GM12878 (cell line): ENCODE measurements around the gene PLA2G15. TPM values are rescaled to one million over a fixed set of nuclear protein-coding genes. Genes with fewer than 3 reads are reported as not detected.

Source experiments
- ATAC-seq: fragments of 200-7000 bp; cut with Tn5 transposase; 3 replicates; pipeline ENCODE4 v1.9.1; 2020; ENCODE audit warnings: mild to moderate bottlenecking, moderate library complexity
- Bru-seq: library from RNA; stranded (reverse); fragments of 400-500 nt; gene quantifications from one replicate; lab custom pipeline; 2021; lab: Mats Ljungman, UMichigan
- BruChase-seq, 2 experiments: library from RNA; stranded (reverse); fragments of 400-500 nt; gene quantifications; one replicate each; lab custom pipeline; 2021; lab: Mats Ljungman, UMichigan
- BruUV-seq: library from RNA; stranded (reverse); fragments of 400-500 nt; replicated peaks from 2 replicates; lab custom pipeline; 2021; lab: Mats Ljungman, UMichigan
- CTCF ChIA-PET: fragments of 300-600 bp; sonication (Branson Sonifier 250); formaldehyde crosslinking; extraction: SDS; loops from one replicate; lab custom pipeline; 2021; ENCODE audit warnings: inconsistent platforms; lab: Yijun Ruan, JAX
- POLR2A ChIA-PET: fragments of 350-600 bp; formaldehyde crosslinking; extraction: SDS; loops from one replicate; lab custom pipeline; 2021; ENCODE audit warnings: inconsistent platforms; lab: Charles Lee
- RAD21 ChIA-PET: fragments of 300-600 bp; sonication (Branson Sonifier 250); formaldehyde crosslinking; loops from one replicate; lab custom pipeline; 2023; ENCODE audit warnings: antibody characterized with exemption; ENCODE audit not compliant: unreplicated experiment; lab: Charles Lee
- SMC1A ChIA-PET: fragments of 300-600 bp; sonication (Branson Sonifier 250); formaldehyde crosslinking; loops from one replicate; lab custom pipeline; 2023; ENCODE audit not compliant: unreplicated experiment, uncharacterized antibody; lab: Charles Lee
- DNase-seq: peaks from one replicate; pipeline ENCODE4 v3.0.0-alpha.2; 2011; ENCODE audit warnings: low read depth, low spot score
- FAIRE-seq: peaks from 3 replicates; lab custom pipeline; 2011; peaks lifted over from hg19 to GRCh38; lab: Jason Lieb, UNC
- H2AFZ ChIP-seq: 2 replicates; pipeline ENCODE4 v1.6.0; 2011; ENCODE audit warnings: low read depth, low read length, control low read depth; ENCODE audit not compliant: control insufficient read depth
- H3K27ac ChIP-seq: 2 replicates; pipeline ENCODE4 v1.5.1; 2011; ENCODE audit warnings: control low read depth; ENCODE audit not compliant: control insufficient read depth, insufficient read depth
- H3K27me3 ChIP-seq, 2 experiments: replicated peaks in 1 of 2; 2 replicates each; pipeline versions ENCODE4 v1.6.0 to v1.6.1; 2011; ENCODE audit warnings: low read length in 1 of 2; ENCODE audit not compliant: control insufficient read depth in 2 of 2, insufficient read depth in 2 of 2
- H3K36me3 ChIP-seq, 2 experiments: 2 replicates each; pipeline ENCODE4 v1.5.1; 2011; ENCODE audit warnings: low read length in 1 of 2; ENCODE audit not compliant: control insufficient read depth in 2 of 2, insufficient read depth in 2 of 2
- H3K4me1 ChIP-seq: 2 replicates; pipeline ENCODE4 v1.6.1; 2011; ENCODE audit warnings: mild to moderate bottlenecking, low read length, moderate library complexity, mixed read lengths; ENCODE audit not compliant: control insufficient read depth, insufficient read depth
- H3K4me2 ChIP-seq: 2 replicates; pipeline ENCODE4 v1.6.0; 2011; ENCODE audit warnings: control low read depth; ENCODE audit not compliant: control insufficient read depth, insufficient read depth
- H3K4me3 ChIP-seq: fragments of 200-600 bp; sonication (generic); 2 replicates; pipeline ENCODE4 v1.5.1; 2016
- H3K79me2 ChIP-seq: 2 replicates; pipeline ENCODE4 v1.6.0; 2011; ENCODE audit warnings: low read length; ENCODE audit not compliant: control insufficient read depth, insufficient read depth
- H3K9ac ChIP-seq: 2 replicates; pipeline ENCODE4 v1.8.0; 2011; ENCODE audit warnings: low read length, control low read depth, mixed read lengths; ENCODE audit not compliant: control insufficient read depth, insufficient read depth
- H3K9me3 ChIP-seq: replicated peaks from 3 replicates; pipeline ENCODE4 v1.5.1; 2011; ENCODE audit warnings: mild to moderate bottlenecking, low read length; ENCODE audit not compliant: control insufficient read depth, insufficient read depth
- H4K20me1 ChIP-seq: 2 replicates; pipeline ENCODE4 v1.6.0; 2011; ENCODE audit not compliant: control insufficient read depth, insufficient read depth
- CBFB ChIP-seq: IDR thresholded peaks from 2 replicates; pipeline ENCODE4 v1.6.1; 2016; ENCODE audit warnings: antibody characterized with exemption, low read depth
- IRF5 ChIP-seq: fragments of 450-650 bp; IDR thresholded peaks from 2 replicates; pipeline ENCODE4 v1.6.1; 2017; ENCODE audit warnings: borderline replicate concordance
- MTA2 ChIP-seq: fragments of 450-650 bp; IDR thresholded peaks from 2 replicates; pipeline ENCODE4 v1.6.1; 2016; ENCODE audit warnings: low read depth, mild to moderate bottlenecking, moderate library complexity
- RAD51 ChIP-seq: fragments of 450-650 bp; IDR thresholded peaks from 2 replicates; pipeline ENCODE4 v1.6.1; 2016; ENCODE audit warnings: moderate library complexity, mild to moderate bottlenecking, inconsistent platforms
- RBBP5 ChIP-seq: fragments of 200-600 bp; sonication (generic); conservative IDR thresholded peaks from 2 replicates; pipeline ENCODE4 v1.6.1; 2016
- SMAD5 ChIP-seq: IDR thresholded peaks from 2 replicates; pipeline ENCODE4 v1.6.1; 2016; ENCODE audit warnings: antibody characterized with exemption, low read depth
- STAT3 ChIP-seq: IDR thresholded peaks from 2 replicates; pipeline ENCODE4 v1.6.1; 2011; ENCODE audit warnings: low read depth, low read length, improper control_type of control experiment
- ZNF207 ChIP-seq: fragments of 450-650 bp; IDR thresholded peaks from 2 replicates; pipeline ENCODE4 v1.6.1; 2014; ENCODE audit warnings: antibody characterized with exemption, mild to moderate bottlenecking, borderline replicate concordance
- ZNF384 ChIP-seq: IDR thresholded peaks from 2 replicates; pipeline ENCODE4 v1.6.1; 2012; ENCODE audit warnings: low read depth, mild to moderate bottlenecking, low read length, improper control_type of control experiment, borderline replicate concordance
- ZZZ3 ChIP-seq: IDR thresholded peaks from 2 replicates; pipeline ENCODE4 v1.6.1; 2011; ENCODE audit warnings: low read depth; ENCODE audit not compliant: control insufficient read depth, insufficient read length
- WGBS: methylation state at CpG from one replicate; pipeline ENCODE4 v1.1.6; 2016; ENCODE audit warnings: low lambda C conversion rate; ENCODE audit not compliant: insufficient replicate concordance, insufficient coverage; ENCODE audit errors: missing lambda C conversion rate; 5-methylcytosine and 5-hydroxymethylcytosine counted together
- in situ Hi-C: fragments of 300-500 bp; cut with MboI; formaldehyde crosslinking; loops from 9 replicates; pipeline ENCODE4 v1.14.3; 2018; ENCODE audit warnings: mixed read lengths
- intact Hi-C: fragments of 100-400 bp; cut with micrococcal nuclease; formaldehyde crosslinking; loops from one replicate; pipeline ENCODE4 v1.14.2; 2022; ENCODE audit not compliant: unreplicated experiment
- long read RNA-seq, 2 experiments: library from polyadenylated mRNA; unstranded; transcript quantifications; one replicate each; pipeline ENCODE4 v2.0.0, GENCODE V29; 2019 to 2020
- polyA minus RNA-seq, 3 experiments: library from RNA; depleted of rRNA, polyadenylated mRNA; stranded (reverse); fragments of >200 nt; gene quantifications; 2 replicates each; pipeline ENCODE4 v1.2.3, GENCODE V29; 2011
- polyA plus RNA-seq, 11 experiments: library from polyadenylated mRNA; depleted of rRNA in 4 of 11; unstranded in 6 of 11; stranded (reverse) in 5 of 11; fragments of >200 nt; fragmentation: Nextera tagmentation in 4 of 11; fragmentation: Illumina TruSeq in 1 of 11; extraction: Ambion mirVana in 4 of 11; extraction: Trizol in 1 of 11; gene quantifications; 1 replicate in 1 of 11; 2 replicates in 10 of 11; pipeline versions ENCODE4 v1.2.1 to v1.2.3, GENCODE V29; 2011 to 2016; ENCODE audit warnings: inconsistent platforms in 2 of 11, missing spikeins in 2 of 11, low read depth in 1 of 11
- total RNA-seq, 4 experiments: library from RNA; depleted of rRNA in 3 of 4; stranded (reverse); fragments of >200 nt in 3 of 4; fragmentation: Illumina TruSeq in 1 of 4; extraction: Trizol in 1 of 4; gene quantifications; 2 replicates each; pipeline versions ENCODE4 v1.2.1 to v1.2.3, GENCODE V29; 2013 to 2021
- TF ChIP-seq, protein P1 (sequence below): IDR thresholded peaks from 2 replicates; pipeline ENCODE4 v1.6.1; 2012; ENCODE audit warnings: improper control_type of control experiment, low read depth, low read length; ENCODE audit not compliant: insufficient replicate concordance

Gene PLA2G15
- 16.6 and 18.3 TPM in 2 replicates for total RNA-seq (2013; cell fraction: nucleolus; rRNA removed)
- 8.2 and 8.4 TPM in 2 replicates for total RNA-seq (2014; rRNA removed)
- 3.4 and 3.8 TPM in 2 replicates for total RNA-seq (2014; rRNA removed; fragmentation: Illumina TruSeq; extraction: Trizol)
- 7.6 and 7.8 TPM in 2 replicates for total RNA-seq (2021)
- polyA plus RNA-seq (2011; ENCODE audit: low read depth) = 3.6 TPM
- 3.1 and 6.3 TPM in 2 replicates for polyA plus RNA-seq (2011; rRNA removed)
- 8.2 and 8.9 TPM in 2 replicates for polyA plus RNA-seq (2011; cell fraction: cytosol; rRNA removed)
- 11.1 and 11.3 TPM in 2 replicates for polyA plus RNA-seq (2011; cell fraction: nucleus; rRNA removed)
- polyA plus RNA-seq (2012) = 5.8 and 8.0 TPM in 2 replicates
- polyA plus RNA-seq (2014; fragmentation: Illumina TruSeq; extraction: Trizol) = 1.5 and 3.0 TPM in 2 replicates
- 1 to 10 TPM in 1 of 2 experiments, under 1 TPM in 1; 0.31 to 1.1 TPM for polyA plus RNA-seq (2014; fragmentation: Nextera tagmentation; extraction: Ambion mirVana)
- 7.8 and 8.5 TPM in 2 replicates for polyA plus RNA-seq (2014; rRNA removed)
- polyA plus RNA-seq (2016; fragmentation: Nextera tagmentation; extraction: Ambion mirVana) = 1 to 10 TPM; 7.3 to 9.4 TPM
- 8.5 and 8.7 TPM in 2 replicates for polyA minus RNA-seq (2011; rRNA and poly(A)+ RNA removed)
- polyA minus RNA-seq (2011; cell fraction: cytosol; rRNA and poly(A)+ RNA removed) = 4.8 and 5.7 TPM in 2 replicates
- polyA minus RNA-seq (2011; cell fraction: nucleus; rRNA and poly(A)+ RNA removed) = 4.1 and 7.2 TPM in 2 replicates
- Bru-seq, nascent RNA = percentile 55 among the genes with signal in this experiment
- BruChase-seq, experiment 1, labeled RNA remaining after a 6-hour chase = percentile 49 among the genes with signal in this experiment
- BruChase-seq, experiment 2, labeled RNA remaining after a 2-hour chase = percentile 56 among the genes with signal in this experiment
- long read RNA-seq, experiment 1, partial matches to known transcripts = 1 of 5 reads
- long read RNA-seq, experiment 1, other reads (novel, unspliced or antisense) = 1 of 5 reads
- long read RNA-seq, experiment 2, partial matches to known transcripts = 0 of 5 reads
- long read RNA-seq, experiment 2, other reads (novel, unspliced or antisense) = 1 of 5 reads

DNA sequence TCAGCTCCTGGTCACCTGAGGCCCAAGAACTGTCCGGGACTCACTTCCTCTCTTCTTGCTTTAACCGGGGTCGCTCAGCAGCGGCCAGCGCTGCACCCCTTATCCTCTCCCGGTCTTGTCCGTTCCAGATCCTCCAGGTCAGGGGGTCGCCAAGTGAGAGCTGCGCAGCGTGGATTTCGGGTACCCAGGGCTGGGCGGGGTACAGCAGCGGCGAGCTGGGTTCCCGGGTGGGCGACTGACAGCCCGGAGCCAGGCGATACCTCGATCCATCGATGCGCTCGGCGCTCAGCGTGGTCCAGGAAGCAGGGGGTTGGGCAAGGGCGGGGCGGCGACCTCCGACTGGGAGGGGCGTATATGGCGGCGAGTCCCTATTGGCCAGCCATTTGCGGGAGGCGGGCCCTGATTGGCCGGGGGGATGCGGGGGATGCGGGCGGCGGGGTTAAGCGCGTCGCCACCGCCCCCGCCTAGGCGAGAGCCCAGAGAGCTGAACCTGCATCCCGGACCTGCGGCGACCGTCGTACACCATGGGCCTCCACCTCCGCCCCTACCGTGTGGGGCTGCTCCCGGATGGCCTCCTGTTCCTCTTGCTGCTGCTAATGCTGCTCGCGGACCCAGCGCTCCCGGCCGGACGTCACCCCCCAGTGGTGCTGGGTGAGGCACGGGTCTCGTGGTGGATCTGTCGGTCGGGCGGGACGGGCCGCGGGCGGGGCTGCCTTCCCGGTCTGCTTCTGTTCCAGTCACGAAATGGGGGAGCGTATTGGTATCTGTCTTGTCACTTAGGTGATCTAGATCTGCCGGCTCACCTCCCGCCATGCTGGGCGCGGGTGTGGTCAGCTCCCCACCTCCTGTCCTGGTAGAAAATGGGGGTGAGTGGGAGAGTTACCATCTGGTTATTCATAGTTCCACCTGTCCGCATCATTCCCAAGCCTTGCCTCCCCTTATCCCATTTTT lies at the start of gene PLA2G15:
TSS of gene PLA2G15 (plus strand) at position 471 of the 951 bp plus-strand sequence. CDS start at position 525, 54 bp downstream.
- Histone ChIP-seq H3K9me3 (no peaks in the 10 kb centered on the region), H3K4me3 (peak within 1 kb of the TSS; percentile 97), H3K9ac (peak within 1 kb of the TSS; percentile 68; the same call in 1 of the 2 replicates), H3K4me2 (peak within 1 kb of the TSS; percentile 90), H2AFZ (peak within 1 kb of the TSS; percentile 95), H3K27ac (peak within 1 kb of the TSS; percentile 5; the same call in 1 of the 2 replicates), H3K36me3 (no peaks in the 10 kb centered on the region), H3K27me3 (no peaks in the 10 kb centered on the region), H3K79me2 (no peaks in the 10 kb centered on the region), H4K20me1 (no peaks in the 10 kb centered on the region), H3K4me1 (peaks cover 18% of the 10 kb centered on the region)
- POLR2A ChIA-PET = interaction anchor here (0.6 to 2.0 kb wide), 8 partner anchors 9 to 224 kb away, joined by 3 to 10 read pairs (median 5); partner anchors contain the start of gene ESRP2
- peak; percentile 96 for FAIRE-seq
- DNase-seq = no peak
- peak; percentile 98 for ATAC-seq
- in situ Hi-C loops (no loop called here), intact Hi-C loops (loop anchor here (5.0 kb wide), 1 partner anchor 597 kb away; the partner anchor contains the start of gene TANGO6)
- RAD21 ChIA-PET = interaction anchor here (1.3 to 2.2 kb wide), 4 partner anchors 13 to 456 kb away, joined by 4 to 7 read pairs (median 6); no protein-coding TSS in a partner anchor
- 1% methylated on average over 57 of the region's 75 CpGs for WGBS
- SMC1A ChIA-PET = interaction anchor here (0.9 to 2.5 kb wide), 8 partner anchors 9 to 123 kb away, joined by 3 to 9 read pairs (median 4); partner anchors contain the start of genes PRMT7 and SLC7A6OS
- TSS peak; percentile 61 for BruUV-seq
- CTCF ChIA-PET = interaction anchor here (0.7 to 7.5 kb wide), 7 partner anchors 8 to 893 kb away, joined by 3 to 108 read pairs (median 4); partner anchors contain the start of gene SLC7A6
- TF ChIP-seq, protein P1, sequence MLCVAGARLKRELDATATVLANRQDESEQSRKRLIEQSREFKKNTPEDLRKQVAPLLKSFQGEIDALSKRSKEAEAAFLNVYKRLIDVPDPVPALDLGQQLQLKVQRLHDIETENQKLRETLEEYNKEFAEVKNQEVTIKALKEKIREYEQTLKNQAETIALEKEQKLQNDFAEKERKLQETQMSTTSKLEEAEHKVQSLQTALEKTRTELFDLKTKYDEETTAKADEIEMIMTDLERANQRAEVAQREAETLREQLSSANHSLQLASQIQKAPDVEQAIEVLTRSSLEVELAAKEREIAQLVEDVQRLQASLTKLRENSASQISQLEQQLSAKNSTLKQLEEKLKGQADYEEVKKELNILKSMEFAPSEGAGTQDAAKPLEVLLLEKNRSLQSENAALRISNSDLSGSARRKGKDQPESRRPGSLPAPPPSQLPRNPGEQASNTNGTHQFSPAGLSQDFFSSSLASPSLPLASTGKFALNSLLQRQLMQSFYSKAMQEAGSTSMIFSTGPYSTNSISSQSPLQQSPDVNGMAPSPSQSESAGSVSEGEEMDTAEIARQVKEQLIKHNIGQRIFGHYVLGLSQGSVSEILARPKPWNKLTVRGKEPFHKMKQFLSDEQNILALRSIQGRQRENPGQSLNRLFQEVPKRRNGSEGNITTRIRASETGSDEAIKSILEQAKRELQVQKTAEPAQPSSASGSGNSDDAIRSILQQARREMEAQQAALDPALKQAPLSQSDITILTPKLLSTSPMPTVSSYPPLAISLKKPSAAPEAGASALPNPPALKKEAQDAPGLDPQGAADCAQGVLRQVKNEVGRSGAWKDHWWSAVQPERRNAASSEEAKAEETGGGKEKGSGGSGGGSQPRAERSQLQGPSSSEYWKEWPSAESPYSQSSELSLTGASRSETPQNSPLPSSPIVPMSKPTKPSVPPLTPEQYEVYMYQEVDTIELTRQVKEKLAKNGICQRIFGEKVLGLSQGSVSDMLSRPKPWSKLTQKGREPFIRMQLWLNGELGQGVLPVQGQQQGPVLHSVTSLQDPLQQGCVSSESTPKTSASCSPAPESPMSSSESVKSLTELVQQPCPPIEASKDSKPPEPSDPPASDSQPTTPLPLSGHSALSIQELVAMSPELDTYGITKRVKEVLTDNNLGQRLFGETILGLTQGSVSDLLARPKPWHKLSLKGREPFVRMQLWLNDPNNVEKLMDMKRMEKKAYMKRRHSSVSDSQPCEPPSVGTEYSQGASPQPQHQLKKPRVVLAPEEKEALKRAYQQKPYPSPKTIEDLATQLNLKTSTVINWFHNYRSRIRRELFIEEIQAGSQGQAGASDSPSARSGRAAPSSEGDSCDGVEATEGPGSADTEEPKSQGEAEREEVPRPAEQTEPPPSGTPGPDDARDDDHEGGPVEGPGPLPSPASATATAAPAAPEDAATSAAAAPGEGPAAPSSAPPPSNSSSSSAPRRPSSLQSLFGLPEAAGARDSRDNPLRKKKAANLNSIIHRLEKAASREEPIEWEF = peak; percentile 84
- peak; percentile 16; the same call in 1 of the 2 replicates for TF ChIP-seq MTA2
- TF ChIP-seq ZNF207 = no peak
- TF ChIP-seq ZZZ3 = no peak
- TF ChIP-seq CBFB = no peak
- TF ChIP-seq ZNF384 = no peak
- no peak for TF ChIP-seq RAD51
- no peak for TF ChIP-seq SMAD5
- no peak for TF ChIP-seq RBBP5
- TF ChIP-seq IRF5 = no peak
- TF ChIP-seq STAT3 = no peak
